ENCODE results near the gene ERICH6.

Gene ERICH6

DNA sequence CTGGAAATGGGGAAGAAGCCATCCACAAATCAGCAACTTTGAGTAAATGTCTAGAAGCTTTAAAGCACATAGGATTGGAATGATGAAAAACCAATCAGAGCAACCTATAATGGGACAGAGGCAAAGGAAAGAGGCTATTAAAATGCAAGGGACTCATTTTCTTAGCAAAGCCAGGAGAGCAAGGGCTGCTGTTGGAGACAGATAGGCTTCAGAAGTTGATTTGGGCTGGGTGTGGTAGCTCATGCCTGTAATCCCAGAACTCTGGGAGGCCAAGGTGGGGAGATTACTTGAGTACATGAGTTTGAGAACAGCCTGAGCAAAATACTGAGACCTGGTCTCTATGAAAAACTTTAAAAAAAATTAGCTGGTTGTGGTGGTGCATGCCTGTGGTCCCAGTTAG, 16.1 kb downstream of the ERICH6 start:
- no peak for DNase-seq (ENCODE audit: low read depth)
- TF ChIP-seq, protein P1, sequence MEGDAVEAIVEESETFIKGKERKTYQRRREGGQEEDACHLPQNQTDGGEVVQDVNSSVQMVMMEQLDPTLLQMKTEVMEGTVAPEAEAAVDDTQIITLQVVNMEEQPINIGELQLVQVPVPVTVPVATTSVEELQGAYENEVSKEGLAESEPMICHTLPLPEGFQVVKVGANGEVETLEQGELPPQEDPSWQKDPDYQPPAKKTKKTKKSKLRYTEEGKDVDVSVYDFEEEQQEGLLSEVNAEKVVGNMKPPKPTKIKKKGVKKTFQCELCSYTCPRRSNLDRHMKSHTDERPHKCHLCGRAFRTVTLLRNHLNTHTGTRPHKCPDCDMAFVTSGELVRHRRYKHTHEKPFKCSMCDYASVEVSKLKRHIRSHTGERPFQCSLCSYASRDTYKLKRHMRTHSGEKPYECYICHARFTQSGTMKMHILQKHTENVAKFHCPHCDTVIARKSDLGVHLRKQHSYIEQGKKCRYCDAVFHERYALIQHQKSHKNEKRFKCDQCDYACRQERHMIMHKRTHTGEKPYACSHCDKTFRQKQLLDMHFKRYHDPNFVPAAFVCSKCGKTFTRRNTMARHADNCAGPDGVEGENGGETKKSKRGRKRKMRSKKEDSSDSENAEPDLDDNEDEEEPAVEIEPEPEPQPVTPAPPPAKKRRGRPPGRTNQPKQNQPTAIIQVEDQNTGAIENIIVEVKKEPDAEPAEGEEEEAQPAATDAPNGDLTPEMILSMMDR (conservative IDR thresholded peaks at IDR 0.05; ENCODE audit: control insufficient read depth, insufficient read depth, low read depth, low read length): no peak
- H3K4me3 ChIP-seq (ENCODE audit: control insufficient read depth, low read depth, low read length): no peak overlapping the region

DNA sequence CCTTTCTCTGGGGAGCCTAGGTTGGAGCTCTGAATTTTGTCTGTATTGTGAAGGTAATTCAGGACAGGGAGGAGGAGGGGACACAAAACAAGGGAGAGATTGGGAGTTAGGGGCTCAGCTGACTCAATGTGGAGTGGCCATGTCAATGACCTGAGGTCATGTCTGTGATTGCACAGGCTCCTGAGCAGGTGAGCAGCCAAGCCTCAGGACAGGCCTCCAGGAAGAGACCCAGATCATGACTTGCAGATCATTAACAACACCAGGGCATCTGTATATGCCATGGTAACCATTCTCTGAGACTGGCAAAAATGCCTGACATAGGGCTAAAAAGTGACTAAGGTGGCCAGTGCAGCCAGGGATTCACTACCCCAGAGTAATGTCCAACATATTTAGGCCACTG, 20.9 kb downstream of the ERICH6 start:
- no peak overlapping the region for H3K4me3 ChIP-seq (ENCODE audit: control insufficient read depth, low read depth, low read length)
- TF ChIP-seq, protein P1 (conservative IDR thresholded peaks at IDR 0.05; ENCODE audit: control insufficient read depth, insufficient read depth, low read depth, low read length): no peak
- no peak for DNase-seq (ENCODE audit: low read depth)

DNA sequence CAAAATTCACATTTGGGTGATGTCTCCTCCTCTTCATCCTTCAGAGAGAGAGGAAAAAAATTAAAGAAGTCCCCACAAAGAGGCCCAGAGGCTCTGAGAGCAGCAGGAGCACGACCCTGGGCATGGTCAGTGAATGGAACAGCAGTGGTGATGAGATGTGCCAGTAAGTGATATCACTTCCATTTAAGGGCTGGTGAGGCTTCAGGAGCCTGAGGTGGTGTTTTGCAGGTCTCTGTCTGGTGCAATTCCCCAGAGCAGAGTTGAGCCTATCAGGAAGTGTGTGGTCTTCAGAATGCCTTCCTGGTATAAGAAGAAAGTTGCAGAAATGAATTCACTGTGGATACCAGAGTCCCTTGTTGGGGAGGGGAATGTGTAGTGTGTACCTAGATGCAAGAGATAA, 21.4 kb downstream of the ERICH6 start:
- TF ChIP-seq, protein P1 (conservative IDR thresholded peaks at IDR 0.05; ENCODE audit: control insufficient read depth, insufficient read depth, low read depth, low read length): no peak
- DNase-seq (ENCODE audit: low read depth): no peak
- H3K4me3 ChIP-seq (ENCODE audit: control insufficient read depth, low read depth, low read length): no peak overlapping the region

DNA sequence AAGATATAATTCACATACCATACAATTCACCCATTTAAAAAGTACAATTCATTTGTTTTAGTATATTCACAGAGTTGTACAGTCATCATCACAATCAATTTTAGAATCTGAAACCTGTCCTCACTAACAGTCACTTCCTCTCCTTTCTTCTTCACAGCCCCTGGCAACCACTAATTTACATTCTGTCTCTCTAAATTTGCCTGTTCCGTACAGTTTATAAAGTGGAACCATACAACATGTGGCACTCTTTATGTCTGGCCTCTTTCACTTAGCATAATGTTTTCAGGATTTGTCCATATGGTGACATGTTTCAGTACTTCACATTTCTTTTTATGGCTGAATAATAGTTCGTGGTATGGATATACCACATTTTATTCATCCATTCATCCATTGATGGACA, 22.7 kb downstream of the ERICH6 start:
- TF ChIP-seq, protein P1 (conservative IDR thresholded peaks at IDR 0.05; ENCODE audit: control insufficient read depth, insufficient read depth, low read depth, low read length): no peak
- DNase-seq (ENCODE audit: low read depth): no peak
- no peak overlapping the region for H3K4me3 ChIP-seq (ENCODE audit: control insufficient read depth, low read depth, low read length)

DNA sequence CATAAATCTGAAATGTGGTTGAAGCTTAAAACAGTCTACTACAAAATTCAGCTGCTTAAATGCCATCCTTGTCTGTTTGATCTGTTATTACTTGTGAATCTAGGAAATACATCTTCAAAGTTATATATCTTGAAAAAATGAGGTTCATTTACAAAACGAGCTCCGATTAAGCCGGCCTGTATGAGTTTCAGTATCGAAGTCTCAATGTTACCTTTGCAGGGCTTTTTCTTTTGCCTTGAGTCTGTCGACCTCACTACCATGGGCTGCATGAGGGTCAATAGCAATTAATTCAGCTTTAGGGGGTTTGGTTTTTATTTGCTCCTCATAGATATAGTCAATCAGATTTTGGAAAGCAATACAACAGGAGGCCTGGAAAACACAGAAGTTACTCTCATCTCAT, 23.2 kb downstream of the ERICH6 start:
- no peak for DNase-seq (ENCODE audit: low read depth)
- H3K4me3 ChIP-seq (ENCODE audit: control insufficient read depth, low read depth, low read length): no peak overlapping the region
- TF ChIP-seq, protein P1 (conservative IDR thresholded peaks at IDR 0.05; ENCODE audit: control insufficient read depth, insufficient read depth, low read depth, low read length): no peak

DNA sequence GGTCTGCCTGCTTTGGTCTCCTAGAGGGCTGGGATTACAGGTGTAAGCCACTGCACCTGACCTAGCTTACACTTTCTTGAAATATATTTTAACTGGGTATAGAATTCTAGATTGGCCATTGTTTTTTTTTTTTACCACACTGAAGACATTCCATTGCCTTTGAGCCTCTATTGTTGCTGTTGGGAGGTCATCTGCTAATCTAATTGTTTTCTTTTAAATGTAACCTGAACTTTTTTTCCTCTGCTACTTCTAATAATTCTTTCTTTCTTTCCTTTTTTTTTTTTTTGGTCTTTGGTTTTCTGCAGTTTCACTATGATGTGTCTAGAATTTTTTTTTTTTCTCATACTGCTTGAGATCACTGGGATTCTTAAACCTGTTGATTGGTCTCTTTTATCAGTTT, 28.1 kb downstream of the ERICH6 start:
- TF ChIP-seq, protein P1 (conservative IDR thresholded peaks at IDR 0.05; ENCODE audit: control insufficient read depth, insufficient read depth, low read depth, low read length): no peak
- DNase-seq (ENCODE audit: low read depth): no peak
- no peak overlapping the region for H3K4me3 ChIP-seq (ENCODE audit: control insufficient read depth, low read depth, low read length)

DNA sequence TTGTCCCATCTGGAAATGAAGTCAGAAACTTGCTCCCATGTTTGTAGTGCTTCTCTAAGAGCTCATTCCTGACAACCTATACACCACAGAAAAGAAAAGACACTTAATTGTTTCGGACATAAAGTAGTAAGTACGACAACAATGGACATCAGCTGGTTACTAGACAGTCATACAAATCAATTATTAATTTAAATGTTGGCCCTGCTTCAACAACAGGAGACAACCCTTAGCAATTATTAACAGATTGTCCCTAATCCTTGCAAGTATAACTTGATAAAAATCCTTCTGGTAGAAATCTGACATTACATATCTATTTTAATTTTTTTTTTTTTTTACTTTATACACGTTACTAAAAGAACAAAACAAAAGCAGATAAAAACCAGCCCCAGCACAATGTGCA, 29.8 kb downstream of the ERICH6 start:
- no peak for DNase-seq (ENCODE audit: low read depth)
- TF ChIP-seq, protein P1 (conservative IDR thresholded peaks at IDR 0.05; ENCODE audit: control insufficient read depth, insufficient read depth, low read depth, low read length): no peak
- H3K4me3 ChIP-seq (ENCODE audit: control insufficient read depth, low read depth, low read length): no peak overlapping the region

Data from fibroblast of mammary gland (primary cell).